ENCODE data around the gene MOGAT3.

Gene MOGAT3

GRCh38 chr7:101200862-101201599 lies at the start of gene MOGAT3:
Gene MOGAT3 (minus strand): TSS chr7:101201036. CDS start chr7:101200854, 182 bp downstream.
- DNase-seq (ENCODE audit: low read depth): no peak

GRCh38 chr7:101250324-101250723 lies 49.5 kb upstream of the MOGAT3 start:
- DNase-seq (ENCODE audit: low read depth): no peak

- DNase-seq (ENCODE audit: low read depth): no peak
These were observed 47.4 kb upstream of the MOGAT3 start for GRCh38 chr7:101248276-101248675.

DNA sequence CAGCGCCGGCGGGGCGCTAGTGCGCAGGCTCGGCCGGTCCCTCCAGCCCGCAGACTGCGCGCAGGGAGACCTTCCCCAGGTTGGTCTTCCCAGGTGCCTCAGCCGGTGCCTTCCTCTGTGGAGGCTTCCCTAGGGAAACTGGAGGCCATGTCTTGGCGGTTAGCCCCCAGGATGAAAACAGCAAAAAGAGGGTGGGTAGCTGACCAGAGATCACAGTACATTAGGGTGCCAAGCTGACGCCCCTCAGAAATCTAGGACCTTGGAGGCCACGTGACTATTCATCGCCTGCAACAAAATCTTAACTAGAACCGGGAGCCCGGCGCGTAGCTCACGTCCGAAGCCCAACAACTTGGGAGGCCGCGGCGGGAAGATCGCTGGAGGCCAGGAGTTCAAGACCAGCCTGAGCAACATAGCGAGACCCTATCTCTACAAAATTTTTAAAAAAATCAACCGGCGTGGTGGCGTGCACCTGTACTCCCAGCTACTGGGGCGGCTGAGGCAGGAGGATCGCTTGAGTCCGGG lies 44.4 kb upstream of the MOGAT3 start:
- no peak for DNase-seq (ENCODE audit: low read depth)

GRCh38 chr7:101244375-101245146 lies 43.7 kb upstream of the MOGAT3 start, which contains the start of gene FIS1:
Gene FIS1 (minus strand): TSS chr7:101245081. CDS start chr7:101245004, 77 bp downstream.
- peak; percentile 88 for DNase-seq (ENCODE audit: low read depth)

- DNase-seq (ENCODE audit: low read depth): no peak
These were observed 43.0 kb upstream of the MOGAT3 start for GRCh38 chr7:101243646-101244374.

GRCh38 chr7:101241443-101242349 lies 40.9 kb upstream of the MOGAT3 start:
- no peak for DNase-seq (ENCODE audit: low read depth)

GRCh38 chr7:101241015-101241363 lies 40.2 kb upstream of the MOGAT3 start:
- no peak for DNase-seq (ENCODE audit: low read depth)

DNA sequence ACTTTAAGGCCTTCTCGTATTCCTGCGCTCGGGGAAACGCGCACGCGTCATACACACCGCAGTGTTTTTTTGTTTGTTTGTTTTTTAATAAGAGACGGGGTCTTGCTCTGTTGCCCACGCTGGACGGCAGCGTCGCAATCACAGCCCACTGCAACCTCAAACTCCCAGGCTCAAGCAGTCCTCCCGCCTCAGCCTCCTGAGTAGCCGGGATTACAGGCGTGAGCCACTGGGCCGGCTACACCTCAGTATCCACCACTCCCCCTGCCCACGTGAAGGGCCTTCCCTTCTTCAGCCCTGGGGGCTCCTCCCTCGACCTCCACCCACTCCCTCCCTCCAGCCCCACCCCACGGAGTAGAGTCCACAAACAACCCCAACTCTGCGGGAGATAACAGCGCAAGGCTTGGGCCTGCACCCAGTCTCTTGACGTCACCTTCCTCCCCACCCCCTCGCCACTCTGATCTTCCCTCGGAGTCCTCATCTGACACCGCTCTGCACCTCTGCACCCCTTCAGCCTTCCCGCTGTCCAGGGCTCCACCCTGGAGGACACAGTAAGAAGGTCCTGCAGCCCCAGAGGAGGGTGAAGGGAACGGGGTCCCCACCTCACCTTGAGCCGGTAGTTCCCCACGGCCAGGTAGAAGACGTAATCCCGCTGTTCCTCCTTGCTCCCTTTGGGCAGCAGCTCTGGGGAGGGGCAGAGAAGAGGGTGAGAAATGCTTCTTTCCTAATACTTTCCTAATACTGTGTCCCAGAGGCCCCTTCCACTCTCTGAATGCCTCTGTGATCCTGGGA lies 39.6 kb upstream of the MOGAT3 start:
- DNase-seq (ENCODE audit: low read depth): no peak

- DNase-seq (ENCODE audit: low read depth): no peak
These were observed 39.0 kb upstream of the MOGAT3 start for GRCh38 chr7:101239951-101240220.

GRCh38 chr7:101239191-101239950 lies 38.5 kb upstream of the MOGAT3 start:
- DNase-seq (ENCODE audit: low read depth): no peak

- no peak for DNase-seq (ENCODE audit: low read depth)
These were observed 37.7 kb upstream of the MOGAT3 start for GRCh38 chr7:101238226-101239182.

- no peak for DNase-seq (ENCODE audit: low read depth)
These were observed 36.6 kb upstream of the MOGAT3 start, which contains the start of gene CLDN15 for GRCh38 chr7:101237206-101238067. Gene CLDN15 (minus strand): TSS chr7:101237802. CDS start chr7:101237581, 221 bp downstream.

DNA sequence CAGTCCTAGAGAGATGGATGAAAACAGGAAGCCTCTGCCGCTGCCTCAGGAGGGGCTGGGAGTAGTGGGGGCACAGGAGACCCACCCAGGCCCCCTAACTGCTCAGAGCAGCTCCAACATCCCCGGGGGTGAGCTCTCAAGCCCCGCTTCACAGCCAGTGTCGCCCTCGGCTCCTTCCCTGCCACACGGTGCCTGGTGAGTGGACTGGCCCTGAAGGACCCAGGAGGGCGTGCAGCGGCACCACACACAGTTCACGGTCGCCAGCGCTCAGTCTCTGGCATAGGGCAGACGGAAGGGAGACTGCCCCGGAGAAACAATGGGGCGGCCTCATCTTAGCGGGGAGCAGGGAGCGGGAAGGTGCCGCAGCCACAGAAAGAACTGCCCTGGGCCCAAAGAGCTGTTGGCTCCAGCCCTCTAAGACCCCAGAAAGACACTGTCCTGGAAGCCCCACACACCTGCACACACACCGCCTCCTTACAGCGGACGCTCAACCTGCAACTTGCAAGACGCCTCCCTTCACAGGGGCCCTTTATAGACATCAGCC lies 35.5 kb upstream of the MOGAT3 start:
- no peak for DNase-seq (ENCODE audit: low read depth)

GRCh38 chr7:101235522-101235921 lies 34.7 kb upstream of the MOGAT3 start:
- no peak for DNase-seq (ENCODE audit: low read depth)

DNA sequence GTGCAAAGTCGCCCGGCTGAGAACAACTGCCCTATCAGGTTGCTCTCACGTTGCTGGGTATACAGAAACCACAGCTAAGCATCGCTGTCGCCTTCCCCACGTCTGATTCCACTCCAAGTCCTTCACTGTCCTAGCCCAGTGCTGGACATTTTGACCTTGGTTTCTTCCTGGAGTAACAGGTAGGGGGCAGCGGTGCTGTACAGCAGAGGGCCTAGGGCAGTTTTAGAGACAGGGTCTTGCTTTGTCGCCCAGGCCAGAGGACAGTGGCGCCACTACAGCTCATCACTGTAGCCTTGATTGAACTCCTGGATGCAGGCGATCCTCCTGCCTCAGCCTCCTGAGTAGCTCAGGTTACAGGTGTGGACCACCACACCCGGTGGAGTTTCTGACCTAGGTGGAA lies 34.2 kb upstream of the MOGAT3 start:
- no peak for DNase-seq (ENCODE audit: low read depth)

GRCh38 chr7:101234636-101235035 lies 33.8 kb upstream of the MOGAT3 start:
- DNase-seq (ENCODE audit: low read depth): no peak
